ENCODE results near the gene GPC6. TPM values are rescaled to one million over a fixed set of nuclear protein-coding genes. Genes with fewer than 3 reads are reported as not detected.

Gene GPC6
- polyA plus RNA-seq, 2 of the 4 experiments (the other 2 are of a cell fraction), result 8.0 to 14.4 TPM

GRCh38 chr13:93947651-93948050 lies 721.0 kb downstream of the GPC6 start:
- no peak overlapping the region for H3K4me3 ChIP-seq
- CTCF ChIA-PET, result no interaction called here
- ATAC-seq, result no peak
- no peak for FAIRE-seq
- DNase-seq (ENCODE audit: low read depth in 1 of 2, low spot score in 1 of 2), result no peak
- H3K4me1 ChIP-seq, result no peaks in the 10 kb centered on the region
- H3K4me2 ChIP-seq, result no peak overlapping the region
- TF ChIP-seq ZNF302 (CRISPR knock-in tag; IDR thresholded peaks at IDR 0.05), result no peak
- no peak for TF ChIP-seq EHMT2 (IDR thresholded peaks at IDR 0.05; ENCODE audit: low read depth)
- no peak for TF ChIP-seq MAZ (IDR thresholded peaks at IDR 0.05; ENCODE audit: borderline replicate concordance, low read depth, low read length)
- TF ChIP-seq FOSB (CRISPR knock-in tag; IDR thresholded peaks at IDR 0.05), result no peak
- no peak for TF ChIP-seq KDM5A (IDR thresholded peaks at IDR 0.05)
- TF ChIP-seq HDAC2 (IDR thresholded peaks at IDR 0.05), result no peak
- TF ChIP-seq REST (IDR thresholded peaks at IDR 0.05), result no peak
- no peak for TF ChIP-seq CBX2 (IDR thresholded peaks at IDR 0.05; ENCODE audit: borderline replicate concordance, low read depth)
- TF ChIP-seq ESRRA (IDR thresholded peaks at IDR 0.05; ENCODE audit: borderline replicate concordance, low read length), result no peak
- TF ChIP-seq ZC3H11A (IDR thresholded peaks at IDR 0.05), result no peak
- no peak for TF ChIP-seq RNF2 (IDR thresholded peaks at IDR 0.05; ENCODE audit: borderline replicate concordance, low read depth)
- TF ChIP-seq BCL3 (IDR thresholded peaks at IDR 0.05), result no peak
- no peak for TF ChIP-seq JUN (IDR thresholded peaks at IDR 0.05)
- TF ChIP-seq CBX8 (IDR thresholded peaks at IDR 0.05), result no peak
- TF ChIP-seq HOXB5 (CRISPR knock-in tag; IDR thresholded peaks at IDR 0.05), result no peak
- no peak for TF ChIP-seq KDM1A (IDR thresholded peaks at IDR 0.05; ENCODE audit: low read depth)
- TF ChIP-seq EP300 (IDR thresholded peaks at IDR 0.05), result no peak
- no peak for TF ChIP-seq CEBPB (IDR thresholded peaks at IDR 0.05)
- TF ChIP-seq GATA3 (IDR thresholded peaks at IDR 0.05; ENCODE audit: borderline replicate concordance), result no peak
- TF ChIP-seq PBX3 (IDR thresholded peaks at IDR 0.05), result no peak
- WGBS (ENCODE audit: missing lambda C conversion rate), result 72% methylated on average over 5 of the region's 5 CpGs
- POLR2A ChIA-PET, result no interaction called here
- H3K27ac ChIP-seq, result no peak overlapping the region
- no peaks in the 10 kb centered on the region for H3K9me3 ChIP-seq

- H3K9me3 ChIP-seq, result no peaks in the 10 kb centered on the region
- ATAC-seq (no peak), FAIRE-seq (no peak), DNase-seq (ENCODE audit: low read depth in 1 of 2, low spot score in 1 of 2) (no peak)
- CTCF ChIA-PET, result no interaction called here
- no peak overlapping the region for H3K27ac ChIP-seq
- POLR2A ChIA-PET, result no interaction called here
- WGBS (ENCODE audit: missing lambda C conversion rate), result 13% methylated on average over 2 of the region's 2 CpGs
- H3K4me1 ChIP-seq, result no peaks in the 10 kb centered on the region
- no peak overlapping the region for H3K4me3 ChIP-seq
- no peak overlapping the region for H3K4me2 ChIP-seq
- TF ChIP-seq POLR2AphosphoS2 (conservative IDR thresholded peaks at IDR 0.05; ENCODE audit: low read length) (no peak), TFCP2L1 (CRISPR knock-in tag; IDR thresholded peaks at IDR 0.05) (no peak), CHD2 (IDR thresholded peaks at IDR 0.05; ENCODE audit: low read length, partially characterized antibody) (no peak)
These were observed 721.7 kb downstream of the GPC6 start for GRCh38 chr13:93948162-93948922.

All from A549 (cell line).